GM23338 (cell line): Measurements from ENCODE around the gene RASL12. TPM values are rescaled to one million over a fixed set of nuclear protein-coding genes. Genes with fewer than 3 reads are reported as not detected.

Experiments used
- ATAC-seq: fragments of 200-7000 bp; cut with Tn5 transposase; 3 replicates; pipeline ENCODE4 v1.9.1; 2020
- DNase-seq: peaks from one replicate; pipeline ENCODE4 v3.0.0-alpha.2; 2015; ENCODE audit warnings: low spot score
- H2AFZ ChIP-seq: fragments of 200-600 bp; sonication (generic); 2 replicates; pipeline ENCODE4 v1.8.0; 2016; ENCODE audit warnings: antibody characterized with exemption, mild to moderate bottlenecking, moderate library complexity
- H3F3A ChIP-seq: fragments of 200-600 bp; sonication (generic); replicated peaks from 2 replicates; pipeline ENCODE4 v1.8.0; 2017; ENCODE audit warnings: antibody characterized with exemption, mixed run types, low read depth
- H3K27ac ChIP-seq: fragments of 200-600 bp; sonication (generic); 2 replicates; pipeline ENCODE4 v1.6.1; 2016; ENCODE audit warnings: low read depth
- H3K27me3 ChIP-seq: fragments of 200-600 bp; sonication (generic); 2 replicates; pipeline ENCODE4 v1.8.0; 2016; ENCODE audit warnings: mild to moderate bottlenecking, mixed run types, moderate library complexity; ENCODE audit not compliant: insufficient read depth
- H3K36me3 ChIP-seq: fragments of 200-600 bp; sonication (generic); 2 replicates; pipeline ENCODE4 v1.8.0; 2016; ENCODE audit warnings: mild to moderate bottlenecking; ENCODE audit not compliant: insufficient read depth
- H3K4me1 ChIP-seq: fragments of 200-600 bp; sonication (generic); 2 replicates; pipeline ENCODE4 v1.8.0; 2016; ENCODE audit warnings: mild to moderate bottlenecking, moderate library complexity; ENCODE audit not compliant: insufficient read depth
- H3K4me2 ChIP-seq: fragments of 200-600 bp; sonication (generic); 2 replicates; pipeline ENCODE4 v1.7.1; 2017; ENCODE audit warnings: mixed run types
- H3K4me3 ChIP-seq: fragments of 200-600 bp; sonication (generic); 2 replicates; pipeline ENCODE4 v1.6.1; 2016; ENCODE audit warnings: mixed run types
- H3K79me2 ChIP-seq: fragments of 200-600 bp; sonication (generic); replicated peaks from 2 replicates; pipeline ENCODE4 v1.8.0; 2017; ENCODE audit warnings: mild to moderate bottlenecking; ENCODE audit not compliant: insufficient read depth
- H3K9me2 ChIP-seq: fragments of 200-600 bp; sonication (generic); 2 replicates; pipeline ENCODE4 v1.8.0; 2017; ENCODE audit not compliant: insufficient read depth
- H4K20me1 ChIP-seq: fragments of 200-600 bp; sonication (generic); replicated peaks from 2 replicates; pipeline ENCODE4 v1.8.0; 2017; ENCODE audit warnings: mild to moderate bottlenecking; ENCODE audit not compliant: insufficient read depth
- H3K27ac Mint-ChIP-seq: 2 replicates; pipeline ENCODE4 v1.8.0; 2020; ENCODE audit warnings: inconsistent platforms, mild to moderate bottlenecking, moderate library complexity, mixed read lengths
- H3K27me3 Mint-ChIP-seq: 3 replicates; pipeline ENCODE4 v1.8.0; 2022; ENCODE audit warnings: low read depth, mild to moderate bottlenecking, moderate library complexity, mixed read lengths, inconsistent platforms; ENCODE audit not compliant: insufficient read depth, poor library complexity
- H3K36me3 Mint-ChIP-seq: 3 replicates; pipeline ENCODE4 v1.8.0; 2021; ENCODE audit warnings: low read depth, mild to moderate bottlenecking, inconsistent platforms, moderate library complexity, mixed read lengths
- H3K4me1 Mint-ChIP-seq: 3 replicates; pipeline ENCODE4 v1.8.0; 2020; ENCODE audit warnings: mild to moderate bottlenecking, inconsistent platforms, mixed read lengths
- H3K4me3 Mint-ChIP-seq: 3 replicates; pipeline ENCODE4 v1.8.0; 2021; ENCODE audit warnings: moderate library complexity, mild to moderate bottlenecking, inconsistent platforms, mixed read lengths
- H3K9me3 Mint-ChIP-seq: 3 replicates; pipeline ENCODE4 v1.8.0; 2020; ENCODE audit warnings: moderate library complexity, mild to moderate bottlenecking, inconsistent platforms, mixed read lengths
- CREB1 ChIP-seq: fragments of 250-450 bp; sonication (Bioruptor Pico); IDR thresholded peaks from 2 replicates; pipeline ENCODE4 v1.5.0; 2020; ENCODE audit warnings: low read depth, mild to moderate bottlenecking, moderate library complexity
- CTCF ChIP-seq, 2 experiments: fragments of 200-600 bp in 1 of 2; sonication (generic) in 1 of 2; conservative IDR thresholded peaks; 2 replicates each; pipeline versions ENCODE4 v1.5.1 to v1.6.1; 2016 to 2017; ENCODE audit warnings: antibody characterized with exemption in 2 of 2, low read depth in 2 of 2, mild to moderate bottlenecking in 2 of 2, moderate library complexity in 1 of 2
- ETS1 ChIP-seq: IDR thresholded peaks from 2 replicates; pipeline ENCODE4 v1.6.1; 2016; ENCODE audit warnings: antibody characterized with exemption
- EZH2 ChIP-seq: fragments of 200-600 bp; sonication (generic); IDR thresholded peaks from one replicate; pipeline ENCODE4 v1.8.0; 2017; ENCODE audit warnings: antibody characterized with exemption, mild to moderate bottlenecking, low read depth; ENCODE audit not compliant: unreplicated experiment
- POLR2AphosphoS5 ChIP-seq: IDR thresholded peaks from 2 replicates; pipeline ENCODE4 v1.6.1; 2016; ENCODE audit warnings: antibody characterized with exemption, low read depth
- STAT1 ChIP-seq: IDR thresholded peaks from one replicate; pipeline ENCODE4 v1.6.1; 2016; ENCODE audit warnings: antibody characterized with exemption; ENCODE audit not compliant: unreplicated experiment
- ZNF114 ChIP-seq: fragments of 250-450 bp; sonication (Bioruptor Pico); IDR thresholded peaks from 2 replicates; pipeline ENCODE4 v1.5.0; 2020; ENCODE audit warnings: mild to moderate bottlenecking, moderate library complexity
- polyA plus RNA-seq: library from polyadenylated mRNA; unstranded; fragments of >200 nt; fragmentation: Nextera tagmentation; extraction: Ambion mirVana; gene quantifications from 2 replicates; pipeline ENCODE4 v1.2.1, GENCODE V29; 2016
- total RNA-seq: library from RNA; depleted of rRNA; stranded (reverse); fragments of >200 nt; shearing (Covaris generic); gene quantifications from 2 replicates; pipeline ENCODE4 v1.2.3, GENCODE V29; 2014

Gene RASL12
- total and polyA plus RNA-seq, 2 experiments from 2014 or later, result 4.5 to 27.7 TPM

- TF ChIP-seq EZH2 (no peak), ZNF114 (no peak), CREB1 (CRISPR knock-in tag) (no peak), STAT1 (no peak), POLR2AphosphoS5 (no peak), ETS1 (no peak), CTCF (conservative IDR thresholded peaks at IDR 0.05; ENCODE audit: low read depth in 2 of 2) (no peak)
- Mint-ChIP-seq H3K4me3 (no peak overlapping the region), H3K27me3 (peaks cover 17% of the 10 kb centered on the region), H3K36me3 (no peaks in the 10 kb centered on the region), H3K9me3 (no peaks in the 10 kb centered on the region), H3K4me1 (peaks cover 68% of the 10 kb centered on the region), H3K27ac (no peak overlapping the region)
- H4K20me1 ChIP-seq, result no peaks in the 10 kb centered on the region
- no peak overlapping the region for H2AFZ ChIP-seq
- H3K27ac ChIP-seq, result no peak overlapping the region
- no peak for ATAC-seq
- no peak overlapping the region for H3K4me2 ChIP-seq
- H3K9me2 ChIP-seq, result no peaks in the 10 kb centered on the region
- H3F3A ChIP-seq, result peaks cover 21% of the 10 kb centered on the region
- H3K4me3 ChIP-seq, result no peak overlapping the region
- H3K4me1 ChIP-seq, result peaks cover 41% of the 10 kb centered on the region
- no peaks in the 10 kb centered on the region for H3K79me2 ChIP-seq
- H3K36me3 ChIP-seq, result no peaks in the 10 kb centered on the region
- DNase-seq, result no peak
- H3K27me3 ChIP-seq, result no peaks in the 10 kb centered on the region
These were observed 17.5 kb upstream of the RASL12 start for GRCh38 chr15:65085207-65085753.

DNA sequence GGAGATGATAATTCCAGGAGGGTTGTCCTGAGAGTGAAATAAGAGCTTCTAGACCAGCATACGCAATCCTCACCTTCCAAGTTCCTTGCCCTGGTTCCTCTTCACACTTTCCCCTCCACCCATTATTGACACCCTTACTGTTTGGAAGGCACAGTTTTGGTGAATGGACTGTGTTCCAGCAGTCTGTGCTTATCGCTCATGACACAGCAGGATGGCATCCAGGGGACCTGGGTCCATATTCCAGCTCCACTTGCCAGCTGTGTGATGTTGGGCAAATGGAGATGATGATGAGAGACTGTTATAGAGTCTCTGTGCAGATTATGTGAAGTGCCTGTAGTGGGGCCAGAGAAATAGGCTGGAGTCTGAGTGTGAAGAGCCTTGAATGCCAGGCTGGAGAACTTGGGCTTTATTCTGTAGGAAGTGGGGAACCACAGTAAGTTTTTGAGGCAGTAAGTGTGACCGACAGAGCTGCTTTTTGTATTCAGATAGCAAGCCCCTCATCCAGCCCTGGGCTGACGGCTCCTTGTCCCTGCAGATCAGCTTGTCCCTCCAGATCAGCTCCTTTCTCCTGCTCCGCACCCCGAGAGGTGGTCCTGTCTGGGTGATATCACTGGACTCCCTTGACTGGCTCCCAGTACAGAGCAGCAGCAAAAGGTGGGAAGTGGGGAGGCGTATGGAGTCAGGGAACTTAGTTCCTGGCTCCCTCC is 16.9 kb upstream of the RASL12 start:
- Histone ChIP-seq H3K4me1 (peaks cover 41% of the 10 kb centered on the region), H3K27ac (no peak overlapping the region; the same call in 1 of the 2 replicates), H3K79me2 (no peaks in the 10 kb centered on the region), H3K36me3 (no peaks in the 10 kb centered on the region), H3K9me2 (no peaks in the 10 kb centered on the region), H2AFZ (peak overlapping the region; percentile 84), H3K4me3 (no peak overlapping the region), H3F3A (peaks cover 21% of the 10 kb centered on the region), H3K4me2 (peak overlapping the region; percentile 75; the same call in 1 of the 2 replicates), H4K20me1 (no peaks in the 10 kb centered on the region), H3K27me3 (no peaks in the 10 kb centered on the region)
- Mint-ChIP-seq H3K27ac (no peak overlapping the region), H3K4me1 (peaks cover 68% of the 10 kb centered on the region), H3K27me3 (peaks cover 17% of the 10 kb centered on the region), H3K4me3 (no peak overlapping the region), H3K36me3 (no peaks in the 10 kb centered on the region), H3K9me3 (no peaks in the 10 kb centered on the region)
- DNase-seq (no peak), ATAC-seq (no peak)
- no peak for TF ChIP-seq CTCF (conservative IDR thresholded peaks at IDR 0.05; ENCODE audit: low read depth in 2 of 2)
